SU-DHL-6 (cell line): Measurements from ENCODE around the gene OR52E4.

Experiments
- CTCF ChIP-seq: fragments of 200-600 bp; sonication (generic); IDR thresholded peaks from one replicate; pipeline ENCODE4 v1.5.1; 2017; ENCODE audit warnings: antibody characterized with exemption, mild to moderate bottlenecking, low read length, moderate library complexity; ENCODE audit not compliant: insufficient read depth, poor library complexity, severe bottlenecking
- EZH2phosphoT487 ChIP-seq: fragments of 200-600 bp; sonication (generic), shearing (Covaris generic); conservative IDR thresholded peaks from 2 replicates; pipeline ENCODE4 v1.6.1; 2018; ENCODE audit warnings: mild to moderate bottlenecking, antibody characterized with exemption, low read length, moderate library complexity, mixed read lengths

GRCh38 chr11:5923427-5923776 lies 43.0 kb downstream of the OR52E4 start:
- TF ChIP-seq CTCF (no peak), EZH2phosphoT487 (no peak)
